Measurements from ENCODE around the gene INSIG2.

DNA sequence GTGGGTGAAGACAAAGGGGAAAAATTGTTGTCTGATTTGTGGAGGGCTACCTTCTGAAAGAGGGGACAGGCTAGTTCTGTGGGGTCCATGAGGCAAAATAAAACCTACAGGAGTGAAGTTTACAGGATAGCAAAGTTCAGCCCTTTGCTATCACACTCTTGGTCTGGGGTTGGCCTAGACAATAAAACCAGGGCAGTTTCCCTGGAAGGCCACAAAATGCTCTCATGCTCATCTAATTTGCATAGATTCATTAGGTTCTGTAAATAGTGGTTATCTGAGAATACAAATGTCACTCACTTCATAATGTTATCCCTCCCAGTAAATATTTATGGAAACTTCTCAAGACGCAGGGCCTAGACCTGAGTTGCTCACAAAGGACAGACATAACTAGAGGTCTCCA is 63.6 kb downstream of the INSIG2 start:
- TF ChIP-seq EZH2 (IDR thresholded peaks at IDR 0.05; ENCODE audit: low read depth, unreplicated experiment) (no peak), ZNF331 (CRISPR knock-in tag; IDR thresholded peaks at IDR 0.05; ENCODE audit: low read depth) (no peak), CREB1 (CRISPR knock-in tag; IDR thresholded peaks at IDR 0.05; ENCODE audit: low read depth) (no peak)
- TF ChIP-seq, protein P1, sequence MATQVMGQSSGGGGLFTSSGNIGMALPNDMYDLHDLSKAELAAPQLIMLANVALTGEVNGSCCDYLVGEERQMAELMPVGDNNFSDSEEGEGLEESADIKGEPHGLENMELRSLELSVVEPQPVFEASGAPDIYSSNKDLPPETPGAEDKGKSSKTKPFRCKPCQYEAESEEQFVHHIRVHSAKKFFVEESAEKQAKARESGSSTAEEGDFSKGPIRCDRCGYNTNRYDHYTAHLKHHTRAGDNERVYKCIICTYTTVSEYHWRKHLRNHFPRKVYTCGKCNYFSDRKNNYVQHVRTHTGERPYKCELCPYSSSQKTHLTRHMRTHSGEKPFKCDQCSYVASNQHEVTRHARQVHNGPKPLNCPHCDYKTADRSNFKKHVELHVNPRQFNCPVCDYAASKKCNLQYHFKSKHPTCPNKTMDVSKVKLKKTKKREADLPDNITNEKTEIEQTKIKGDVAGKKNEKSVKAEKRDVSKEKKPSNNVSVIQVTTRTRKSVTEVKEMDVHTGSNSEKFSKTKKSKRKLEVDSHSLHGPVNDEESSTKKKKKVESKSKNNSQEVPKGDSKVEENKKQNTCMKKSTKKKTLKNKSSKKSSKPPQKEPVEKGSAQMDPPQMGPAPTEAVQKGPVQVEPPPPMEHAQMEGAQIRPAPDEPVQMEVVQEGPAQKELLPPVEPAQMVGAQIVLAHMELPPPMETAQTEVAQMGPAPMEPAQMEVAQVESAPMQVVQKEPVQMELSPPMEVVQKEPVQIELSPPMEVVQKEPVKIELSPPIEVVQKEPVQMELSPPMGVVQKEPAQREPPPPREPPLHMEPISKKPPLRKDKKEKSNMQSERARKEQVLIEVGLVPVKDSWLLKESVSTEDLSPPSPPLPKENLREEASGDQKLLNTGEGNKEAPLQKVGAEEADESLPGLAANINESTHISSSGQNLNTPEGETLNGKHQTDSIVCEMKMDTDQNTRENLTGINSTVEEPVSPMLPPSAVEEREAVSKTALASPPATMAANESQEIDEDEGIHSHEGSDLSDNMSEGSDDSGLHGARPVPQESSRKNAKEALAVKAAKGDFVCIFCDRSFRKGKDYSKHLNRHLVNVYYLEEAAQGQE (IDR thresholded peaks at IDR 0.05; ENCODE audit: unreplicated experiment), result no peak
- TF ChIP-seq, protein P2, sequence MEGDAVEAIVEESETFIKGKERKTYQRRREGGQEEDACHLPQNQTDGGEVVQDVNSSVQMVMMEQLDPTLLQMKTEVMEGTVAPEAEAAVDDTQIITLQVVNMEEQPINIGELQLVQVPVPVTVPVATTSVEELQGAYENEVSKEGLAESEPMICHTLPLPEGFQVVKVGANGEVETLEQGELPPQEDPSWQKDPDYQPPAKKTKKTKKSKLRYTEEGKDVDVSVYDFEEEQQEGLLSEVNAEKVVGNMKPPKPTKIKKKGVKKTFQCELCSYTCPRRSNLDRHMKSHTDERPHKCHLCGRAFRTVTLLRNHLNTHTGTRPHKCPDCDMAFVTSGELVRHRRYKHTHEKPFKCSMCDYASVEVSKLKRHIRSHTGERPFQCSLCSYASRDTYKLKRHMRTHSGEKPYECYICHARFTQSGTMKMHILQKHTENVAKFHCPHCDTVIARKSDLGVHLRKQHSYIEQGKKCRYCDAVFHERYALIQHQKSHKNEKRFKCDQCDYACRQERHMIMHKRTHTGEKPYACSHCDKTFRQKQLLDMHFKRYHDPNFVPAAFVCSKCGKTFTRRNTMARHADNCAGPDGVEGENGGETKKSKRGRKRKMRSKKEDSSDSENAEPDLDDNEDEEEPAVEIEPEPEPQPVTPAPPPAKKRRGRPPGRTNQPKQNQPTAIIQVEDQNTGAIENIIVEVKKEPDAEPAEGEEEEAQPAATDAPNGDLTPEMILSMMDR (conservative IDR thresholded peaks at IDR 0.05; ENCODE audit: low read depth in 2 of 2), result no peak

Measured in GM23338 (cell line).